ENCODE results near the gene CAPN3.

CAPN3 gene

GRCh38 chr15:42358141-42358540 is 1.2 kb upstream of the CAPN3 start:
- DNase-seq = no peak

- DNase-seq = no peak
Measured at GRCh38 chr15:42359985-42360384, 684 bp downstream of the CAPN3 start.

GRCh38 chr15:42360535-42361112 is 1.3 kb downstream of the CAPN3 start:
- DNase-seq = no peak

GRCh38 chr15:42363487-42363886 is 4.2 kb downstream of the CAPN3 start:
- no peak for DNase-seq

- no peak for DNase-seq
Measured at GRCh38 chr15:42363942-42364341, 4.6 kb downstream of the CAPN3 start.

GRCh38 chr15:42364529-42364928 is 5.2 kb downstream of the CAPN3 start:
- no peak for DNase-seq

- DNase-seq = no peak
Measured at GRCh38 chr15:42365921-42366550, 6.7 kb downstream of the CAPN3 start.

- peak in 1 of 2 donors; percentile 26 for DNase-seq
Measured at GRCh38 chr15:42367041-42367440, 7.7 kb downstream of the CAPN3 start.

- no peak for DNase-seq
Measured at GRCh38 chr15:42368096-42368495, 8.8 kb downstream of the CAPN3 start.

GRCh38 chr15:42371096-42371495 is 11.8 kb downstream of the CAPN3 start:
- no peak for DNase-seq

GRCh38 chr15:42373274-42373673 is 14.0 kb downstream of the CAPN3 start:
- DNase-seq = no peak

GRCh38 chr15:42373936-42374335 is 14.6 kb downstream of the CAPN3 start:
- no peak for DNase-seq

GRCh38 chr15:42374810-42375209 is 15.5 kb downstream of the CAPN3 start:
- DNase-seq = no peak

- no peak for DNase-seq
Measured at GRCh38 chr15:42375252-42375651, 16.0 kb downstream of the CAPN3 start.

GRCh38 chr15:42375941-42376340 is 16.6 kb downstream of the CAPN3 start:
- no peak for DNase-seq

GRCh38 chr15:42378011-42378410 is 18.7 kb downstream of the CAPN3 start:
- no peak for DNase-seq

GRCh38 chr15:42384597-42384996 is 25.3 kb downstream of the CAPN3 start:
- DNase-seq = no peak

- peak in 1 of 2 donors; percentile 18 for DNase-seq
Measured at GRCh38 chr15:42385206-42385979, 26.1 kb downstream of the CAPN3 start.

GRCh38 chr15:42385980-42386700 is 26.8 kb downstream of the CAPN3 start:
- DNase-seq = no peak

- DNase-seq = no peak
Measured at GRCh38 chr15:42387603-42388002, 28.3 kb downstream of the CAPN3 start.

- DNase-seq = no peak
Measured at GRCh38 chr15:42392309-42393024, 33.2 kb downstream of the CAPN3 start.

- DNase-seq = no peak
Measured at GRCh38 chr15:42394106-42394505, 34.8 kb downstream of the CAPN3 start.

- DNase-seq = no peak
Measured at GRCh38 chr15:42395838-42396237, 36.5 kb downstream of the CAPN3 start.
